Measurements from ENCODE around the gene PNCK. TPM values are rescaled to one million over a fixed set of nuclear protein-coding genes. Genes with fewer than 3 reads are reported as not detected.

Gene PNCK
- total and polyA plus RNA-seq, 10 of the 15 experiments (the other 5 are each of a cell fraction or from before 2014, with no cell fraction given): 0.21 to 0.67 (median 0.54) TPM; not detected in 7

DNA sequence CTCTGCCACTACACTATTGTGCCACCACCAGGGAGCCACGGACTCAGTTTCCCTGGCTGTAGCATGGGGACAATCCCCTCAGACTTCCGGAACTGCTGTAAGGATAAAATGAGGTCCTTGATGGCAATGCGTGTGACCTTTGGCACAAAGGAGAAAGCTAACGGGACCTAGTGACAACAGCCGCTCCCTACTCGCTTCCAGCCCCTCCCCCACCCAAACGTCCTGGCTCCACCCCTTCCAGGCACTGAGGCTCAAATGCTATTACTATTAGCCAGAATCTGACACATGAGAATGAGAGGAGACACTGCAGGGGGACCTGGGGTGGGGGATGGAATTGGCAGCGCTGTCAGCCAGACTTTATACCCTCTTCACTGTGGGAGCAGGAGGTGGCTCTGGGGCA lies 32.0 kb downstream of the PNCK start (continued):
- TF ChIP-seq ZBED1 (IDR thresholded peaks at IDR 0.05; ENCODE audit: borderline replicate concordance): no peak
- TF ChIP-seq PKNOX1 (IDR thresholded peaks at IDR 0.05): no peak
- no peak for TF ChIP-seq BRCA1 (IDR thresholded peaks at IDR 0.05; ENCODE audit: low read depth, low read length)
- no peak for TF ChIP-seq RAD21 (IDR thresholded peaks at IDR 0.05; ENCODE audit: insufficient read depth, low read depth, low read length)

GRCh38 chrX:153640736-153641575 lies 32.7 kb downstream of the PNCK start:
- Histone ChIP-seq H3K4me2 (ENCODE audit: control insufficient read depth, insufficient read depth) (no peak overlapping the region), H3K4me1 (ENCODE audit: control insufficient read depth, insufficient read depth, low read length) (no peaks in the 10 kb centered on the region), H3K9ac (ENCODE audit: control insufficient read depth, insufficient read depth, low read length) (no peak overlapping the region), H3K4me3 (no peak overlapping the region), H3K27ac (ENCODE audit: control insufficient read depth, insufficient read depth) (no peak overlapping the region), H3K27me3 (replicated peaks in 1 of 2; ENCODE audit: control insufficient read depth in 2 of 2, insufficient read depth in 2 of 2, low read length in 1 of 2) (peaks cover 0 to 3% of the 10 kb centered on the region in 2 experiments; a peak in 3 of 4 replicates), H3K79me2 (ENCODE audit: control insufficient read depth, insufficient read depth, low read length) (no peaks in the 10 kb centered on the region), H4K20me1 (ENCODE audit: control insufficient read depth, insufficient read depth) (no peaks in the 10 kb centered on the region), H2AFZ (ENCODE audit: control insufficient read depth, low read depth, low read length) (no peak overlapping the region), H3K9me3 (replicated peaks; ENCODE audit: control insufficient read depth, insufficient read depth, low read length) (no peaks in the 10 kb centered on the region; the same call in 2 of the 3 replicates), H3K36me3 (ENCODE audit: control insufficient read depth in 2 of 2, insufficient read depth in 2 of 2, low read length in 1 of 2) (no peaks in the 10 kb centered on the region)
- 25% methylated on average over 25 of the region's 26 CpGs for WGBS (ENCODE audit: insufficient coverage, insufficient replicate concordance, low lambda C conversion rate, missing lambda C conversion rate)
- CTCF ChIA-PET: interaction anchor here (0.7 kb wide), 1 partner anchor 91 kb away, joined by 3 read pairs; no protein-coding TSS in a partner anchor
- RAD21 ChIA-PET (ENCODE audit: unreplicated experiment): no interaction called here
- no peak for ATAC-seq
- no peak for DNase-seq (ENCODE audit: low read depth, low spot score)
- FAIRE-seq: no peak
- intact Hi-C loops (cut with micrococcal nuclease; ENCODE audit: unreplicated experiment): no loop called here
- TF ChIP-seq, protein P1, sequence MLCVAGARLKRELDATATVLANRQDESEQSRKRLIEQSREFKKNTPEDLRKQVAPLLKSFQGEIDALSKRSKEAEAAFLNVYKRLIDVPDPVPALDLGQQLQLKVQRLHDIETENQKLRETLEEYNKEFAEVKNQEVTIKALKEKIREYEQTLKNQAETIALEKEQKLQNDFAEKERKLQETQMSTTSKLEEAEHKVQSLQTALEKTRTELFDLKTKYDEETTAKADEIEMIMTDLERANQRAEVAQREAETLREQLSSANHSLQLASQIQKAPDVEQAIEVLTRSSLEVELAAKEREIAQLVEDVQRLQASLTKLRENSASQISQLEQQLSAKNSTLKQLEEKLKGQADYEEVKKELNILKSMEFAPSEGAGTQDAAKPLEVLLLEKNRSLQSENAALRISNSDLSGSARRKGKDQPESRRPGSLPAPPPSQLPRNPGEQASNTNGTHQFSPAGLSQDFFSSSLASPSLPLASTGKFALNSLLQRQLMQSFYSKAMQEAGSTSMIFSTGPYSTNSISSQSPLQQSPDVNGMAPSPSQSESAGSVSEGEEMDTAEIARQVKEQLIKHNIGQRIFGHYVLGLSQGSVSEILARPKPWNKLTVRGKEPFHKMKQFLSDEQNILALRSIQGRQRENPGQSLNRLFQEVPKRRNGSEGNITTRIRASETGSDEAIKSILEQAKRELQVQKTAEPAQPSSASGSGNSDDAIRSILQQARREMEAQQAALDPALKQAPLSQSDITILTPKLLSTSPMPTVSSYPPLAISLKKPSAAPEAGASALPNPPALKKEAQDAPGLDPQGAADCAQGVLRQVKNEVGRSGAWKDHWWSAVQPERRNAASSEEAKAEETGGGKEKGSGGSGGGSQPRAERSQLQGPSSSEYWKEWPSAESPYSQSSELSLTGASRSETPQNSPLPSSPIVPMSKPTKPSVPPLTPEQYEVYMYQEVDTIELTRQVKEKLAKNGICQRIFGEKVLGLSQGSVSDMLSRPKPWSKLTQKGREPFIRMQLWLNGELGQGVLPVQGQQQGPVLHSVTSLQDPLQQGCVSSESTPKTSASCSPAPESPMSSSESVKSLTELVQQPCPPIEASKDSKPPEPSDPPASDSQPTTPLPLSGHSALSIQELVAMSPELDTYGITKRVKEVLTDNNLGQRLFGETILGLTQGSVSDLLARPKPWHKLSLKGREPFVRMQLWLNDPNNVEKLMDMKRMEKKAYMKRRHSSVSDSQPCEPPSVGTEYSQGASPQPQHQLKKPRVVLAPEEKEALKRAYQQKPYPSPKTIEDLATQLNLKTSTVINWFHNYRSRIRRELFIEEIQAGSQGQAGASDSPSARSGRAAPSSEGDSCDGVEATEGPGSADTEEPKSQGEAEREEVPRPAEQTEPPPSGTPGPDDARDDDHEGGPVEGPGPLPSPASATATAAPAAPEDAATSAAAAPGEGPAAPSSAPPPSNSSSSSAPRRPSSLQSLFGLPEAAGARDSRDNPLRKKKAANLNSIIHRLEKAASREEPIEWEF (IDR thresholded peaks at IDR 0.05; ENCODE audit: insufficient replicate concordance, low read depth, low read length): no peak
- TF ChIP-seq ESRRA (IDR thresholded peaks at IDR 0.05; ENCODE audit: low read length) (no peak), CBX5 (IDR thresholded peaks at IDR 0.05; ENCODE audit: low read depth) (no peak), CEBPB (IDR thresholded peaks at IDR 0.05; ENCODE audit: borderline replicate concordance in 1 of 2, low read depth in 2 of 2, low read length in 2 of 2) (no peak), ZNF217 (IDR thresholded peaks at IDR 0.05) (no peak), KAT2A (conservative IDR thresholded peaks at IDR 0.05; ENCODE audit: control insufficient read depth, low read depth, low read length) (no peak), SIX5 (IDR thresholded peaks at IDR 0.05; ENCODE audit: low read depth, low read length, severe bottlenecking) (no peak), ZSCAN29 (IDR thresholded peaks at IDR 0.05) (no peak), SP1 (IDR thresholded peaks at IDR 0.05; ENCODE audit: low read depth, low read length) (no peak), CBX3 (IDR thresholded peaks at IDR 0.05; ENCODE audit: borderline replicate concordance, low read depth) (no peak)
- TF ChIP-seq, protein P2, sequence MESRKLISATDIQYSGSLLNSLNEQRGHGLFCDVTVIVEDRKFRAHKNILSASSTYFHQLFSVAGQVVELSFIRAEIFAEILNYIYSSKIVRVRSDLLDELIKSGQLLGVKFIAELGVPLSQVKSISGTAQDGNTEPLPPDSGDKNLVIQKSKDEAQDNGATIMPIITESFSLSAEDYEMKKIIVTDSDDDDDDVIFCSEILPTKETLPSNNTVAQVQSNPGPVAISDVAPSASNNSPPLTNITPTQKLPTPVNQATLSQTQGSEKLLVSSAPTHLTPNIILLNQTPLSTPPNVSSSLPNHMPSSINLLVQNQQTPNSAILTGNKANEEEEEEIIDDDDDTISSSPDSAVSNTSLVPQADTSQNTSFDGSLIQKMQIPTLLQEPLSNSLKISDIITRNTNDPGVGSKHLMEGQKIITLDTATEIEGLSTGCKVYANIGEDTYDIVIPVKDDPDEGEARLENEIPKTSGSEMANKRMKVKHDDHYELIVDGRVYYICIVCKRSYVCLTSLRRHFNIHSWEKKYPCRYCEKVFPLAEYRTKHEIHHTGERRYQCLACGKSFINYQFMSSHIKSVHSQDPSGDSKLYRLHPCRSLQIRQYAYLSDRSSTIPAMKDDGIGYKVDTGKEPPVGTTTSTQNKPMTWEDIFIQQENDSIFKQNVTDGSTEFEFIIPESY (IDR thresholded peaks at IDR 0.05): no peak
- POLR2A ChIA-PET: no interaction called here
- SMC1A ChIA-PET (ENCODE audit: uncharacterized antibody, unreplicated experiment): no interaction called here
- in situ Hi-C loops (cut with MboI): no loop called here
- BruUV-seq (replicated peaks): no TSS peak
